Mucosa of descending colon (tissue), 3 donors: Measurements from ENCODE around the gene GAK. TPM values are rescaled to one million over a fixed set of nuclear protein-coding genes. Genes with fewer than 3 reads are reported as not detected.
A peak's percentile ranks its signal among the peaks of the same experiment; 100 is the strongest.

Experiments used
- ATAC-seq: fragments of 200-7000 bp; cut with Tn5 transposase; one replicate; pipeline ENCODE4 v1.9.1; 2020; ENCODE audit warnings: mild to moderate bottlenecking, moderate library complexity
- DNase-seq, 3 donors: peaks; one replicate each; pipeline ENCODE4 v3.0.0-alpha.2; 2020
- H3K36me3 ChIP-seq: fragments of 200-600 bp; one replicate; pipeline ENCODE4 v1.8.0; 2021; ENCODE audit warnings: low read depth, mild to moderate bottlenecking
- H3K4me1 ChIP-seq: fragments of 200-600 bp; one replicate; pipeline ENCODE4 v1.8.0; 2021; ENCODE audit warnings: low read depth, mild to moderate bottlenecking
- H3K4me3 ChIP-seq: fragments of 200-600 bp; one replicate; pipeline ENCODE4 v1.8.0; 2021; ENCODE audit warnings: mild to moderate bottlenecking
- H3K9me3 ChIP-seq: fragments of 200-600 bp; one replicate; pipeline ENCODE4 v1.8.0; 2021; ENCODE audit warnings: mild to moderate bottlenecking
- CTCF ChIP-seq: fragments of 200-600 bp; IDR thresholded peaks from one replicate; pipeline ENCODE4 v1.8.0; 2022; ENCODE audit warnings: antibody characterized with exemption, mild to moderate bottlenecking
- intact Hi-C, 2 donors: fragments of 100-400 bp; cut with DNase I in 1 of 2; cut with micrococcal nuclease in 1 of 2; formaldehyde crosslinking; loops; one replicate each; pipeline versions ENCODE4 v1.11.0 to v1.11.1; 2022; cut with DNase I, micrococcal nuclease
- total RNA-seq, 3 donors: library from RNA; stranded (reverse); fragmentation: NEBNext Ultra II Directional in 2 of 3; extraction: Animal tissue kit (Norgen Biotek cat#: 25700) in 2 of 3; gene quantifications; one replicate each; pipeline versions ENCODE4 v1.2.1 to v1.2.4, GENCODE V29; 2021 to 2023
- donor health status: DM: no; HTN: no; CAD: no; lungs with moderate emphysema.
- donor health status: DM: no; HTN: no; CAD: no.
- donor health status: DM: no; HTN: yes; CAD: no.

The GAK gene
- total RNA-seq, 3 donors from 2014 or later = 155 to 259 (median 244) TPM

GRCh38 chr4:917992-918391 lies 14.1 kb downstream of the GAK start:
- ATAC-seq (no peak), DNase-seq (no peak)
- TF ChIP-seq CTCF = no peak
- intact Hi-C loops = no loop called here
- peaks cover 3% of the 10 kb centered on the region for H3K4me1 ChIP-seq
- no peak overlapping the region for H3K4me3 ChIP-seq
- no peaks in the 10 kb centered on the region for H3K9me3 ChIP-seq
- H3K36me3 ChIP-seq = no peaks in the 10 kb centered on the region

- H3K4me3 ChIP-seq = no peak overlapping the region
- no peak for TF ChIP-seq CTCF
- H3K9me3 ChIP-seq = no peaks in the 10 kb centered on the region
- ATAC-seq (no peak), DNase-seq (no peak)
- no peaks in the 10 kb centered on the region for H3K36me3 ChIP-seq
- peaks cover 3% of the 10 kb centered on the region for H3K4me1 ChIP-seq
- intact Hi-C loops = no loop called here
These were observed 14.7 kb downstream of the GAK start for GRCh38 chr4:917466-917865.

- no peak for ATAC-seq
- intact Hi-C loops = no loop called here
These were observed 16.5 kb downstream of the GAK start for GRCh38 chr4:915595-915994.

GRCh38 chr4:915041-915474 lies 17.1 kb downstream of the GAK start:
- DNase-seq (peak in 2 of 3 donors; percentile 9 to 51), ATAC-seq (no peak)
- peaks cover 3% of the 10 kb centered on the region for H3K4me1 ChIP-seq
- intact Hi-C loops = no loop called here
- no peak overlapping the region for H3K4me3 ChIP-seq
- H3K9me3 ChIP-seq = no peaks in the 10 kb centered on the region
- H3K36me3 ChIP-seq = no peaks in the 10 kb centered on the region
- no peak for TF ChIP-seq CTCF

More at GRCh38 chr4:915595-915994, 16.5 kb downstream of the GAK start:
- TF ChIP-seq CTCF = no peak
- peaks cover 3% of the 10 kb centered on the region for H3K4me1 ChIP-seq
- no peak for DNase-seq
- no peaks in the 10 kb centered on the region for H3K9me3 ChIP-seq
- H3K36me3 ChIP-seq = no peaks in the 10 kb centered on the region
- H3K4me3 ChIP-seq = no peak overlapping the region

GRCh38 chr4:914531-914930 lies 17.6 kb downstream of the GAK start:
- H3K4me3 ChIP-seq = no peak overlapping the region
- DNase-seq = peak in 2 of 3 donors; percentile 12 to 45

More at GRCh38 chr4:914531-914930, 17.6 kb downstream of the GAK start:
- Histone ChIP-seq H3K4me1 (peaks cover 2% of the 10 kb centered on the region), H3K9me3 (no peaks in the 10 kb centered on the region), H3K36me3 (no peaks in the 10 kb centered on the region)
- intact Hi-C loops = no loop called here
- TF ChIP-seq CTCF = no peak
- no peak for ATAC-seq
